Measurements from ENCODE around the gene INCENP.

Gene INCENP

GRCh38 chr11:62104816-62105653, 18.8 kb upstream of the INCENP start:
- Histone ChIP-seq H4K20me1 (ENCODE audit: insufficient read depth, low read length) (no peaks in the 10 kb centered on the region), H3K36me3 (ENCODE audit: insufficient read depth, low read length) (no peaks in the 10 kb centered on the region), H3K9me2 (ENCODE audit: low read depth, low read length) (no peaks in the 10 kb centered on the region), H3K27ac (ENCODE audit: low read depth, low read length, poor library complexity, severe bottlenecking) (no peak overlapping the region), H3K9me3 (ENCODE audit: low read length) (no peaks in the 10 kb centered on the region), H3K9ac (ENCODE audit: low read length) (no peak overlapping the region), H3K79me2 (ENCODE audit: insufficient read depth, low read length) (no peaks in the 10 kb centered on the region), H3F3A (ENCODE audit: insufficient read depth, low read length) (no peaks in the 10 kb centered on the region), H2AFZ (ENCODE audit: low read length) (no peak overlapping the region), H3K27me3 (ENCODE audit: insufficient read depth, low read length) (peaks cover 7% of the 10 kb centered on the region), H3K4me3 (ENCODE audit: low read depth, low read length, poor library complexity, severe bottlenecking) (no peak overlapping the region), H3K4me1 (ENCODE audit: insufficient read depth, low read length, severe bottlenecking) (no peaks in the 10 kb centered on the region), H3K4me2 (ENCODE audit: low read length) (no peak overlapping the region)
- TF ChIP-seq EZH2 (IDR thresholded peaks at IDR 0.05; ENCODE audit: borderline replicate concordance, low read length), result no peak
- no peak for TF ChIP-seq CTCF (IDR thresholded peaks at IDR 0.05; ENCODE audit: low read length)

GRCh38 chr11:62105667-62106191, 18.1 kb upstream of the INCENP start:
- TF ChIP-seq EZH2 (IDR thresholded peaks at IDR 0.05; ENCODE audit: borderline replicate concordance, low read length) (no peak), CTCF (IDR thresholded peaks at IDR 0.05; ENCODE audit: low read length) (no peak)
- Histone ChIP-seq H2AFZ (ENCODE audit: low read length) (no peak overlapping the region), H3K79me2 (ENCODE audit: insufficient read depth, low read length) (no peaks in the 10 kb centered on the region), H3K4me2 (ENCODE audit: low read length) (no peak overlapping the region), H4K20me1 (ENCODE audit: insufficient read depth, low read length) (no peaks in the 10 kb centered on the region), H3K9ac (ENCODE audit: low read length) (no peak overlapping the region), H3K9me2 (ENCODE audit: low read depth, low read length) (no peaks in the 10 kb centered on the region), H3K9me3 (ENCODE audit: low read length) (no peaks in the 10 kb centered on the region), H3K36me3 (ENCODE audit: insufficient read depth, low read length) (no peaks in the 10 kb centered on the region), H3K27me3 (ENCODE audit: insufficient read depth, low read length) (peaks cover 7% of the 10 kb centered on the region), H3K27ac (ENCODE audit: low read depth, low read length, poor library complexity, severe bottlenecking) (no peak overlapping the region), H3K4me1 (ENCODE audit: insufficient read depth, low read length, severe bottlenecking) (no peaks in the 10 kb centered on the region), H3K4me3 (ENCODE audit: low read depth, low read length, poor library complexity, severe bottlenecking) (no peak overlapping the region), H3F3A (ENCODE audit: insufficient read depth, low read length) (no peaks in the 10 kb centered on the region)

- no peaks in the 10 kb centered on the region for H3K4me1 ChIP-seq (ENCODE audit: insufficient read depth, low read length, severe bottlenecking)
- H3K27me3 ChIP-seq (ENCODE audit: insufficient read depth, low read length), result peaks cover 5% of the 10 kb centered on the region
- no peak overlapping the region for H3K9ac ChIP-seq (ENCODE audit: low read length)
- no peaks in the 10 kb centered on the region for H3K9me3 ChIP-seq (ENCODE audit: low read length)
- H2AFZ ChIP-seq (ENCODE audit: low read length), result no peak overlapping the region
- no peaks in the 10 kb centered on the region for H4K20me1 ChIP-seq (ENCODE audit: insufficient read depth, low read length)
- H3K9me2 ChIP-seq (ENCODE audit: low read depth, low read length), result no peaks in the 10 kb centered on the region
- no peaks in the 10 kb centered on the region for H3F3A ChIP-seq (ENCODE audit: insufficient read depth, low read length)
- H3K4me2 ChIP-seq (ENCODE audit: low read length), result no peak overlapping the region
- H3K79me2 ChIP-seq (ENCODE audit: insufficient read depth, low read length), result no peaks in the 10 kb centered on the region
- TF ChIP-seq CTCF (IDR thresholded peaks at IDR 0.05; ENCODE audit: low read length) (peak; percentile 85), EZH2 (IDR thresholded peaks at IDR 0.05; ENCODE audit: borderline replicate concordance, low read length) (no peak)
- no peak overlapping the region for H3K4me3 ChIP-seq (ENCODE audit: low read depth, low read length, poor library complexity, severe bottlenecking)
- no peak overlapping the region for H3K27ac ChIP-seq (ENCODE audit: low read depth, low read length, poor library complexity, severe bottlenecking)
- no peaks in the 10 kb centered on the region for H3K36me3 ChIP-seq (ENCODE audit: insufficient read depth, low read length)
Measured at GRCh38 chr11:62108017-62108750, 15.6 kb upstream of the INCENP start.
